ENCODE data around the gene CCDC169. TPM values are rescaled to one million over a fixed set of nuclear protein-coding genes. Genes with fewer than 3 reads are reported as not detected.
"Not testable (repeated sequence)": the region's sequence is repeated elsewhere in the genome, so short reads cannot be mapped to it uniquely, and the experiment has no call there.

Gene CCDC169
- total RNA-seq, 4 donors from 2014 or later, result under 0.01 to 0.35 (median 0.19) TPM

DNA sequence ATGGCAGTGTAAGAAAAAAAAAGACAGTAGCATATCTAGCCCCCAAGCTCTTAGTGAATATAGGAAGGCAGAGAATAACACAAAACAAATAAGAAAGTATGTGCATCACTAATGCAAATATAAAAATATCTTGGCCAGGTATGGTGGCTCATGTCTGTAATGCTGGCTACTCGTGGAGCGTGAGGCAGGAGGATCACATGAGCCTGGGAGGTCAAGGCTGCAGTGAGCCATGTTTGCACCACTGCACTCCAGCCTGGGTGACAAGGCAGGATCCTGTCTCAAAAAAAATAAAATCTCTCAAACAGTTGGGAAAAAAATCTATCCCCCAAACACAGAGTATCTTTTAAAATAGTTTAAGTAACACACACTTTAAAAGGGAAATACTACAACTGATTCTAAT, 31.2 kb upstream of the CCDC169 start:
- peaks cover 0 to 24% (median 6%) of the 10 kb centered on the region in 3 donors for H3K4me1 ChIP-seq
- WGBS, 2 donors, result 88% methylated on average over 2 of the region's 2 CpGs
- peaks cover 0 to 80% (median 16%) of the 10 kb centered on the region in 3 donors for H3K36me3 ChIP-seq
- DNase-seq, result no peak
- no peak overlapping the region for H3K4me3 ChIP-seq
- no peak overlapping the region for H3K27ac ChIP-seq
- intact Hi-C loops (cut with DNase I), result no loop called here
- TF ChIP-seq, protein P1, sequence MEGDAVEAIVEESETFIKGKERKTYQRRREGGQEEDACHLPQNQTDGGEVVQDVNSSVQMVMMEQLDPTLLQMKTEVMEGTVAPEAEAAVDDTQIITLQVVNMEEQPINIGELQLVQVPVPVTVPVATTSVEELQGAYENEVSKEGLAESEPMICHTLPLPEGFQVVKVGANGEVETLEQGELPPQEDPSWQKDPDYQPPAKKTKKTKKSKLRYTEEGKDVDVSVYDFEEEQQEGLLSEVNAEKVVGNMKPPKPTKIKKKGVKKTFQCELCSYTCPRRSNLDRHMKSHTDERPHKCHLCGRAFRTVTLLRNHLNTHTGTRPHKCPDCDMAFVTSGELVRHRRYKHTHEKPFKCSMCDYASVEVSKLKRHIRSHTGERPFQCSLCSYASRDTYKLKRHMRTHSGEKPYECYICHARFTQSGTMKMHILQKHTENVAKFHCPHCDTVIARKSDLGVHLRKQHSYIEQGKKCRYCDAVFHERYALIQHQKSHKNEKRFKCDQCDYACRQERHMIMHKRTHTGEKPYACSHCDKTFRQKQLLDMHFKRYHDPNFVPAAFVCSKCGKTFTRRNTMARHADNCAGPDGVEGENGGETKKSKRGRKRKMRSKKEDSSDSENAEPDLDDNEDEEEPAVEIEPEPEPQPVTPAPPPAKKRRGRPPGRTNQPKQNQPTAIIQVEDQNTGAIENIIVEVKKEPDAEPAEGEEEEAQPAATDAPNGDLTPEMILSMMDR (IDR thresholded peaks at IDR 0.05), result no peak
- TF ChIP-seq POLR2A (IDR thresholded peaks at IDR 0.05), result no peak
- no peaks in the 10 kb centered on the region for H3K27me3 ChIP-seq
- no peaks in the 10 kb centered on the region for H3K9me3 ChIP-seq

DNA sequence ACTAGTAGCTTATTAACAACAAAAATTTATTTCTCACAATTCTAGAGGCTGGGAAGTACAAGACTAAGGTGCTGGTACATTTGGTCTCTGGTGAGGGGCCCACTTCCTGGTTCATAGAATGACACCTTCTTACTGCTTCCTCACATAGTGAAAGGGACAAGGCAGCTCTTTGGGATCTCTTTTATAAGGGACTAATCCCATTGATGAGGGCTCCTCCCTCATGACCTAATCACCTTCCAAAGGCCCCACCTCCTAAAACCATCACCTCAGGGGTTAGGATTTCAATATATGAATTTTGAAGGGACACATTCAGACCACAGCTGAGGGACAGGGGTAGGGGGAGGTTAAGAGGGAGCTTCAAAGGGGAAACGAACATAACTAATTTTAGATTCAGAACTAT, 28.3 kb upstream of the CCDC169 start:
- intact Hi-C loops (cut with DNase I), result no loop called here
- WGBS, 2 donors, result 75 to 78% methylated on average over 1 of the region's 1 CpG
- Histone ChIP-seq H3K27me3 (no peaks in the 10 kb centered on the region), H3K4me1 (no peaks in the 10 kb centered on the region), H3K4me3 (no peak overlapping the region), H3K36me3 (peaks cover 0 to 93% (median 16%) of the 10 kb centered on the region in 3 donors), H3K27ac (no peak overlapping the region), H3K9me3 (no peaks in the 10 kb centered on the region)
- no peak for DNase-seq
- no peak for TF ChIP-seq POLR2A (IDR thresholded peaks at IDR 0.05)
- TF ChIP-seq, protein P1 (IDR thresholded peaks at IDR 0.05), result no peak

DNA sequence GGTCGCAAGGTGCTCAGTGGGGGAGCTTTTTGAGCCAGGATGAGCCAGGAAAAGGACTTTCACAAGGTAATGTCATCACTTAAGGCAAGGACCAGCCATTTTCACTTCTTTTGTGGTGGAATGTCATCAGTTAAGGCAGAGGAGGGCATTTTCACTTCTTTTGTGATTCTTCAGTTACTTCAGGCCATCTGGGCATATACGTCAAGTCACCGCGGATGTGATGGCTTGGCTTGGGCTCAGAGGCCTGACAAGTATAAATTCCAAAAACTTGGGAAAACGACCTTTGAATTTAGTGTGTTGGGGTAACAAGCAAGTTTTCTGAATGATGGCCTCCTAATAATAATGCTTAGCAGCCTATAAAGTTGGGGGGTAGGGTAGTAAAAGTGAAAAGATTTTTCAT, 27.3 kb upstream of the CCDC169 start:
- H3K27ac ChIP-seq; DNase-seq; intact Hi-C loops (cut with DNase I); H3K4me1 ChIP-seq; H3K27me3 ChIP-seq; H3K4me3 ChIP-seq; H3K9me3 ChIP-seq: not testable (repeated sequence)
- peaks cover 0 to 82% (median 16%) of the 10 kb centered on the region in 3 donors for H3K36me3 ChIP-seq
- WGBS, 2 donors, result 80 to 83% methylated on average over 5 of the region's 5 CpGs

DNA sequence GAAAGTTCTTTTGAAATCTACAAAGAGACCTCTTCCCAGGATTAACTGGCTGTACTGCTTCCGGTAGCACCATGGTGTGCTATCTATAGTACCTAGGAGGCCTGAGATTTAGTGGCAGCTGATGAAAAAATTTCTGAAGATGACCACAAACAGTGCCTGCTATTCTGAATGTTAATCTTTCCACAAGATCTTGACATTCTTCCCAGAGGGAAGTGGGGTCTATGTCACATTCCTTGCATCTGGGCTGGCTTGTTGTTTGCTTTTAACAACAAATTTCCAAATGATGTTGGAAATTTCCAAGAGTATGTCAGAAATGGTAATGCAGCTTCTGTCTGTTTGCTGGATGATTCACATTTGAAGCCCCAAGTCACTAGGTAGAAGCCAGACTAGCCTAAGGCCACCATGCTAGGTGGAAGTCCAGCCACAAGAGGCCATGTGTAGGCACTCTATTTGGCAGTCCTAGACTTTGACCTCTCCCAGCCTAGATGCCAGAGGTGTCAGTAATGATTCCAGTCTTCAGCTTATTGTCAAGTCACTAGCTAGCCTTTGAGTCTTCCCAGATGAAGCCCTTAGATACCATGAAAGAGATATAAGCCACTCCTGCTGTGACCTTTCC, 26.4 kb upstream of the CCDC169 start:
- H3K36me3 ChIP-seq, result peaks cover 0 to 74% (median 16%) of the 10 kb centered on the region in 3 donors

DNA sequence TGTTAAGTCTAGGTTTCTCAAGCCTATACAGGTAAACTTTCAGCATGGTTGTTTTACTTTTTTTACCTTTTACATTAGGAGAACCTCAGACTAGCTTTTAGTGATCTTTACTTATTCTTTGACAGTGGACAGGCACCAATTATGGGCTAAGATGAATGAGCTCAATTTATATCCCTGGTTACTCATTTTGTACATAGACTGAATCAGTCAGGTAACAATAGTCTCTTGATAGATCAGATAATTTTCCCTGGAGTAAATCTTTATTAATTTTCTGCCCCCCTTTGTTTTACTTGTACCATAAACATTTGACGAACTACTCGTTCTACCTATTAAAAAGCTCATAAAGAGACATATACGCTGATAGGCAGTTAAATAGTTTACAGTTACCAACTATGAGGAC, 25.8 kb upstream of the CCDC169 start:
- no peak overlapping the region for H3K4me3 ChIP-seq
- intact Hi-C loops (cut with DNase I), result no loop called here
- no peak for DNase-seq
- H3K27me3 ChIP-seq, result no peaks in the 10 kb centered on the region
- WGBS, 2 donors, result 83 to 99% methylated on average over 3 of the region's 3 CpGs
- no peaks in the 10 kb centered on the region for H3K4me1 ChIP-seq
- no peaks in the 10 kb centered on the region for H3K9me3 ChIP-seq
- peaks cover 0 to 68% (median 16%) of the 10 kb centered on the region in 3 donors for H3K36me3 ChIP-seq
- TF ChIP-seq, protein P1 (IDR thresholded peaks at IDR 0.05), result no peak
- no peak for TF ChIP-seq POLR2A (IDR thresholded peaks at IDR 0.05)
- H3K27ac ChIP-seq, result no peak overlapping the region

More for the DNA sequence above, 26.4 kb upstream of the CCDC169 start:
- 94% methylated on average over 1 of the region's 1 CpG for WGBS, 2 donors
- no peaks in the 10 kb centered on the region for H3K9me3 ChIP-seq
- H3K4me3 ChIP-seq, result no peak overlapping the region
- no peak for TF ChIP-seq POLR2A (IDR thresholded peaks at IDR 0.05)
- TF ChIP-seq, protein P1 (IDR thresholded peaks at IDR 0.05), result no peak
- H3K27ac ChIP-seq, result no peak overlapping the region
- DNase-seq, result no peak
- intact Hi-C loops (cut with DNase I), result no loop called here
- H3K4me1 ChIP-seq, result no peaks in the 10 kb centered on the region
- no peaks in the 10 kb centered on the region for H3K27me3 ChIP-seq

DNA sequence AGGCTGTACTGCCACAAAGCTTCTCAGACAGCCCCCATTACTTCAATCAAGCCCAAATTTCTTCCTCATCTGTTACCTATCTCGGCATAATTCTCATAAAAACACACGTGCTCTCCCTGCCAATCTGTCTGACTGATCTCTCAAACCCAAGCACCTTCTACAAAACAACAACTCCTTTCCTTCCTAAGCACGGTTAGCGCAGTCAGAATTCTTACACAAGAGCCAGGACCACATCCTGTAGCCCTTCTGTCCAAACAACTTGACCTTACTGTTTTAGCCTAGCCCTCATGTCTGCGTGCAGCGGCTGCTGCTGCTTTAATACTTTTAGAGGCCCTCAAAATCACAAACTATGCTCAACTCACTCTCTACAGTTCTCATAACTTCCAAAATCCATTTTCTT, 22.2 kb upstream of the CCDC169 start:
- H3K9me3 ChIP-seq; H3K4me1 ChIP-seq; DNase-seq; H3K27ac ChIP-seq; intact Hi-C loops (cut with DNase I); H3K4me3 ChIP-seq; H3K27me3 ChIP-seq: not testable (repeated sequence)
- 68 to 84% methylated on average over 6 of the region's 6 CpGs for WGBS, 2 donors
- peaks cover 0 to 35% (median 2%) of the 10 kb centered on the region in 3 donors for H3K36me3 ChIP-seq

Data from esophagus squamous epithelium (tissue), 5 donors.